ENCODE measurements around the gene KLHL30. TPM values are rescaled to one million over a fixed set of nuclear protein-coding genes. Genes with fewer than 3 reads are reported as not detected.
A peak's percentile ranks its signal among the peaks of the same experiment; 100 is the strongest.

The KLHL30 gene
- total RNA-seq, 1 donor from 2014 or later, result 18.3 TPM

GRCh38 chr2:238127165-238128060 lies 11.1 kb upstream of the KLHL30 start:
- Histone ChIP-seq H3K4me1 (ENCODE audit: control insufficient read depth in 3 of 3, insufficient read depth in 3 of 3, low read length in 3 of 3) (peaks cover 0 to 3% (median 0%) of the 10 kb centered on the region in 3 donors), H3K27me3 (ENCODE audit: control insufficient read depth in 3 of 3, insufficient read depth in 3 of 3, low read length in 3 of 3) (no peaks in the 10 kb centered on the region), H3K9ac (ENCODE audit: low read depth in 1 of 3, low read length in 3 of 3) (peak overlapping the region in 1 of 3 donors; percentile 14), H3K36me3 (ENCODE audit: control insufficient read depth in 3 of 3, insufficient read depth in 3 of 3, low read length in 3 of 3) (no peaks in the 10 kb centered on the region), H3K4me3 (ENCODE audit: low read length in 3 of 3) (peak overlapping the region in 1 of 3 donors; percentile 14), H3K9me3 (ENCODE audit: control insufficient read depth in 3 of 3, low read length in 3 of 3) (no peaks in the 10 kb centered on the region), H3K27ac (ENCODE audit: low read depth, low read length) (no peak overlapping the region)

DNA sequence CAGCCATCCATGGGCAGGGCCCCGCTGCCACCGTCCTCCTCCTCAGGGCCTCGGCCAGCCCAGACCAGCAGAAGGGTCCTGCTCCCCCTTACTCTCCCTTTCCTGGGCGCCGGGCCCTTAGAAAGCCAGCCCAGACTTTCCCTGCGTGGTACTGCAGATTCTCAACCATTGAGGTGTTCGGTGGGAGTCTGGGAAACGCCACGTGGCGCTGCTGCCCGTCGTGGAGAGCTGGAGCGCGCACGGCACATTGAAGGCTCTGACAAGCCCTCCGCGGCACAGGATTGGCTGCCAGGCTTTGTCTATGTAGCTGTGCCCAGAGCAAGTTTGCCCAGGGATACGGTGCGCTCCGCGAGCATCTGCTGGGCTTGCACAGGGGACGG lies 10.4 kb upstream of the KLHL30 start:
- peaks cover 0 to 3% (median 0%) of the 10 kb centered on the region in 3 donors for H3K4me1 ChIP-seq (ENCODE audit: control insufficient read depth in 3 of 3, insufficient read depth in 3 of 3, low read length in 3 of 3)
- no peak overlapping the region for H3K27ac ChIP-seq (ENCODE audit: low read depth, low read length)
- H3K27me3 ChIP-seq (ENCODE audit: control insufficient read depth in 3 of 3, insufficient read depth in 3 of 3, low read length in 3 of 3), result no peaks in the 10 kb centered on the region
- no peaks in the 10 kb centered on the region for H3K9me3 ChIP-seq (ENCODE audit: control insufficient read depth in 3 of 3, low read length in 3 of 3)
- H3K4me3 ChIP-seq (ENCODE audit: low read length in 3 of 3), result no peak overlapping the region
- H3K36me3 ChIP-seq (ENCODE audit: control insufficient read depth in 3 of 3, insufficient read depth in 3 of 3, low read length in 3 of 3), result no peaks in the 10 kb centered on the region
- H3K9ac ChIP-seq (ENCODE audit: low read depth in 1 of 3, low read length in 3 of 3), result no peak overlapping the region

- Histone ChIP-seq H3K36me3 (ENCODE audit: control insufficient read depth in 3 of 3, insufficient read depth in 3 of 3, low read length in 3 of 3) (no peaks in the 10 kb centered on the region), H3K9me3 (ENCODE audit: control insufficient read depth in 3 of 3, low read length in 3 of 3) (no peaks in the 10 kb centered on the region), H3K27me3 (ENCODE audit: control insufficient read depth in 3 of 3, insufficient read depth in 3 of 3, low read length in 3 of 3) (no peaks in the 10 kb centered on the region), H3K4me1 (ENCODE audit: control insufficient read depth in 3 of 3, insufficient read depth in 3 of 3, low read length in 3 of 3) (peaks cover 0 to 3% (median 0%) of the 10 kb centered on the region in 3 donors), H3K9ac (ENCODE audit: low read depth in 1 of 3, low read length in 3 of 3) (no peak overlapping the region), H3K4me3 (ENCODE audit: low read length in 3 of 3) (no peak overlapping the region), H3K27ac (ENCODE audit: low read depth, low read length) (no peak overlapping the region)
Measured at GRCh38 chr2:238128534-238129001, 9.9 kb upstream of the KLHL30 start.

GRCh38 chr2:238129166-238130010 lies 9.1 kb upstream of the KLHL30 start:
- no peak overlapping the region for H3K4me3 ChIP-seq (ENCODE audit: low read length in 3 of 3)
- H3K4me1 ChIP-seq (ENCODE audit: control insufficient read depth in 3 of 3, insufficient read depth in 3 of 3, low read length in 3 of 3), result peaks cover 0 to 9% (median 0%) of the 10 kb centered on the region in 3 donors
- no peak overlapping the region for H3K27ac ChIP-seq (ENCODE audit: low read depth, low read length)
- no peaks in the 10 kb centered on the region for H3K36me3 ChIP-seq (ENCODE audit: control insufficient read depth in 3 of 3, insufficient read depth in 3 of 3, low read length in 3 of 3)
- no peak overlapping the region for H3K9ac ChIP-seq (ENCODE audit: low read depth in 1 of 3, low read length in 3 of 3)
- H3K9me3 ChIP-seq (ENCODE audit: control insufficient read depth in 3 of 3, low read length in 3 of 3), result no peaks in the 10 kb centered on the region
- no peaks in the 10 kb centered on the region for H3K27me3 ChIP-seq (ENCODE audit: control insufficient read depth in 3 of 3, insufficient read depth in 3 of 3, low read length in 3 of 3)

DNA sequence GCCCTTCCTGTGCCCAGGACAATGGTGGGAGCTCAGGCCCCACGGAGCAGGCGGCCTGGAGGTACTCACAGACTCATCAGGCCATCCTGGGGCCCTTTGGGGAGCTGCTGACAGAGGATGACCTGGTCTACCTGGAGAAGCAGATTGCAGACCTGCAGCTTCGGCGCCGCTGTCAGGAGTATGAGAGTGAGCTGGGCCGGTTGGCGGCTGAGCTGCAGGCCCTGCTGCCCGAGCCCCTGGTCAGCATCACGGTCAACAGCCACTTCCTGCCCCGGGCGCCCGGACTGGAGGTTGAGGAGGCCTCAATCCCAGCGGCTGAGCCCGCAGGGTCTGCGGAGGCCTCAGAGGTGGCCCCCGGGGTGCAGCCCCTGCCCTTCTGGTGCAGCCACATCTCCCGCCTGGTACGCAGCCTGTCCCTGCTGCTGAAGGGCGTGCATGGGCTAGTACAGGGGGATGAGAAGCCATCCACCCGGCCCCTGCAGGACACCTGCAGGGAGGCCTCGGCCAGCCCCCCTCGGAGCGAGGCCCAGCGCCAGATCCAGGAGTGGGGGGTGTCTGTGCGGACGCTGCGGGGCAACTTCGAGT lies 8.3 kb upstream of the KLHL30 start:
- H3K27me3 ChIP-seq (ENCODE audit: control insufficient read depth in 3 of 3, insufficient read depth in 3 of 3, low read length in 3 of 3), result no peaks in the 10 kb centered on the region
- H3K4me1 ChIP-seq (ENCODE audit: control insufficient read depth in 3 of 3, insufficient read depth in 3 of 3, low read length in 3 of 3), result peaks cover 0 to 14% (median 3%) of the 10 kb centered on the region in 3 donors
- H3K4me3 ChIP-seq (ENCODE audit: low read length in 3 of 3), result no peak overlapping the region
- no peaks in the 10 kb centered on the region for H3K36me3 ChIP-seq (ENCODE audit: control insufficient read depth in 3 of 3, insufficient read depth in 3 of 3, low read length in 3 of 3)
- H3K27ac ChIP-seq (ENCODE audit: low read depth, low read length), result no peak overlapping the region
- H3K9me3 ChIP-seq (ENCODE audit: control insufficient read depth in 3 of 3, low read length in 3 of 3), result no peaks in the 10 kb centered on the region
- H3K9ac ChIP-seq (ENCODE audit: low read depth in 1 of 3, low read length in 3 of 3), result no peak overlapping the region

DNA sequence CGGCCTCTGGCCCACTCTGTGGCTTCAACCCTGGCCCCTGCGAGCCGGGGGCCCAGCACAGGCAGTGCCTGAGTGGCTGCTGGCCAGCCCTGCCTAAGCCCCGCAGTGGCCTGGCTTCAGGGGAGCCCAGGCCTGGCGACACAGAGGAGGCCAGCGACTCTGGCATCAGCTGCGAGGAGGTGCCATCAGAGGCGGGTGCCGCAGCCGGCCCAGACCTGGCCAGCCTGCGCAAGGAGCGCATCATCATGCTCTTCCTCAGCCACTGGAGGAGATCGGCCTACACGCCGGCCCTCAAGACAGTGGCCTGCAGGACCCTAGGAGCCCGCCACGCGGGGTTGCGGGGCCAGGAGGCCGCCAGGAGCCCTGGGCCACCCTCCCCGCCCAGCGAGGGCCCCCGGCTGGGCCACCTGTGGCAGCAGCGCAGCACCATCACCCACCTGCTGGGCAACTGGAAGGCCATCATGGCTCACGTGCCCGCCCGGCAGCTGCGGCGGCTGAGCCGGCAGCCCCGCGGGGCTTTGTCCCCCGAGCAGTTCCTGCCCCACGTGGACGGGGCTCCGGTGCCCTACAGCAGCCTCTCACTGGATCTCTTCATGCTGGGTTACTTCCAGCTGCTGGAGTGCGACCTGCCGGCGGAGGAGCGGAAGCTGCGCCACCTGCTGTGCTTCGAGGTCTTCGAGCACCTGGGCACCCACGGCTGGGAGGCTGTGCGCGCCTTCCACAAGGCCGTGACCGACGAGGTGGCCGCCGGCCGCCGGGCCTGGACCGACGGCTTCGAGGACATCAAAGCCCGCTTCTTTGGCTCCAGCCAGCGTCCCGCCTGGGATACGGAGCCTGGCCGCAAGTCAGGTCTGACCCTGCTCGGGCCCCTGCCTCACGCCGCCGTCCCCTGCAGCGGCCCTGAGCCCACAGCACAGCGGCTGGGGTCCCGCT lies 7.5 kb upstream of the KLHL30 start:
- no peaks in the 10 kb centered on the region for H3K9me3 ChIP-seq (ENCODE audit: control insufficient read depth in 3 of 3, low read length in 3 of 3)
- H3K4me3 ChIP-seq (ENCODE audit: low read length in 3 of 3), result no peak overlapping the region
- H3K9ac ChIP-seq (ENCODE audit: low read depth in 1 of 3, low read length in 3 of 3), result no peak overlapping the region
- no peaks in the 10 kb centered on the region for H3K27me3 ChIP-seq (ENCODE audit: control insufficient read depth in 3 of 3, insufficient read depth in 3 of 3, low read length in 3 of 3)
- H3K27ac ChIP-seq (ENCODE audit: low read depth, low read length), result no peak overlapping the region
- peaks cover 4 to 22% (median 10%) of the 10 kb centered on the region in 3 donors for H3K4me1 ChIP-seq (ENCODE audit: control insufficient read depth in 3 of 3, insufficient read depth in 3 of 3, low read length in 3 of 3)
- no peaks in the 10 kb centered on the region for H3K36me3 ChIP-seq (ENCODE audit: control insufficient read depth in 3 of 3, insufficient read depth in 3 of 3, low read length in 3 of 3)

DNA sequence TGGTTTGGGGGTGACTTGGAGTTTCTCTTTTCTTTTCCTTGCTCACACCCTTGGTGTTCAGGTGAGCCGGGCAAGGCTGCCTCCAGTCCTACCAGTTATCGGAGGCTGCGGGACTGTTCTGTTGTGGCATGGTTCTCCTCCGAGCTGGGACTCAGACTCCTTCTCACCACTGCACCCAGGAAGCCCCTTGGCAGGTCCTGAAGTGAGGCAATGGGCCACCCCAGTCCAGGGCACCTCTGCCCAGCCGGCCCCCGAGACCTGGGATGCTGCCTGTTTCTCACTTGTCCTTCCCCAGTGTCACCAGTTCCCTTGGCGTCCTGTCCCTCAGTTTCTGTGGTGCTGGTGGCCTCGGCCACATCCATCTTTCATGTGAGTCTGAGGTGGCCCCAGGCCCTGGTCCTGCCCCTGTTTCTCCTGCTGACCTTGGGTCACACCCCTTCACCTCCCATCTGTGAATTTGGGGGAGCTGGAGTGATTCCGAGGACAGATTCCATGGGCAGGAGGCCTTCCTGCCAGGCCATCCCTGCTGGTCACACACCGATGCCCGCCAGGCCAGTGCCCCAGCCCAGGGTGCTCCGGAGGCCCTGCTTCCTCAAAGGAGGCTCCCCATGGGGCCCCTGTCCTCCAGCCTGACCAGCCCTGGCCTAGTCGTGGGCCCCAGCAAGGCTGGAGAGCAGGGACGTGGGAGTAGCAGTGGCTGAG lies 6.6 kb upstream of the KLHL30 start:
- Histone ChIP-seq H3K9me3 (ENCODE audit: control insufficient read depth in 3 of 3, low read length in 3 of 3) (no peaks in the 10 kb centered on the region), H3K27ac (ENCODE audit: low read depth, low read length) (no peak overlapping the region), H3K9ac (ENCODE audit: low read depth in 1 of 3, low read length in 3 of 3) (no peak overlapping the region), H3K4me3 (ENCODE audit: low read length in 3 of 3) (no peak overlapping the region), H3K4me1 (ENCODE audit: control insufficient read depth in 3 of 3, insufficient read depth in 3 of 3, low read length in 3 of 3) (peaks cover 10 to 29% (median 20%) of the 10 kb centered on the region in 3 donors), H3K27me3 (ENCODE audit: control insufficient read depth in 3 of 3, insufficient read depth in 3 of 3, low read length in 3 of 3) (no peaks in the 10 kb centered on the region), H3K36me3 (ENCODE audit: control insufficient read depth in 3 of 3, insufficient read depth in 3 of 3, low read length in 3 of 3) (no peaks in the 10 kb centered on the region)

DNA sequence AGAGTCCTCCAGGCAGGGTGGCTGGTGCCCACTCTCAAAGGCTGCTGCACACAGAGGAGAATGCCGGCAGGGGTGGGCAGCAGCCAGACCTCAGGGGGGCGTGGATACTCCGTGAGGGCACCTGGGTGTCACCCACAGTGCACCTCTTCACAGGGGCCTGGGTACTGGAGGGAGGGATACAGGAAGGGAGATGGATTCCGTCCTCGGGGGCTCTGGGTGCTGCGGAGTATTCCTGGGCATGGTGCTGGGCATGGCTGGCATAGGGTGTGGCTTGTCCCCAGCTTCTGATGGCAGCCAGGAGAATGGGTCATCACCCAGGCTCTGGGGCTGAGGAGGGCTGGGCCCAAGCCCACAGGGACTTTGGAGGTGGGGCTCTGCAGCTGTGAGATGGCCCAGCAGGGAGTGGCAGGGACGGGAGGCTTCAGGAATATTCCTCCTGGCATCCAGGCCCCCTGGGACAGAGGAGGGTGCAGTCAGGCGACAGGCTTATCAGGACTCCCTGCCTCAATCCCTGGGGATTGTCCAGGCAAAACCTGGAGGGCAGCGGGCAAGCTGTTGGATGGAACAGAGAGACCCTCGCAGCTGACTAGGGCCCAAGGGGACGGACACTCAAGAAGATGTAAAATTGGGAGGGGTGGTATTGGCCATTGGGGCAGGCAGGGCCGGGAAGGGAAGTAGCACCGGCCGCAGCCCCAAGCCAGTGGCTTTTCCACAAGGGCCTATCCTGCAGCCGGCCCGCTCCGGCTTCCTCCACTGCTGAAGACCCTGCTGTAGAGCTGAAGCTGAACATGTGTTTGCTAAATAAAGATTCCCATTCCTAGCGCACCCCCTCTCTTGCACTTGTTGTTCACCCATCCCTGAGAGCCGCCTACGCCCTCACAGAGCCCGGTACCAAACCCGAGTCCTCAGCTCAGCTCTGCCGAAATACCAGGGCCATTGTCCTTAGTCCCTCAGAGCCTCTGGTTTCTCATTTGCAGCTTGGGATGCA lies 5.7 kb upstream of the KLHL30 start:
- no peaks in the 10 kb centered on the region for H3K27me3 ChIP-seq (ENCODE audit: control insufficient read depth in 3 of 3, insufficient read depth in 3 of 3, low read length in 3 of 3)
- H3K9me3 ChIP-seq (ENCODE audit: control insufficient read depth in 3 of 3, low read length in 3 of 3), result no peaks in the 10 kb centered on the region
- H3K36me3 ChIP-seq (ENCODE audit: control insufficient read depth in 3 of 3, insufficient read depth in 3 of 3, low read length in 3 of 3), result no peaks in the 10 kb centered on the region
- H3K4me3 ChIP-seq (ENCODE audit: low read length in 3 of 3), result no peak overlapping the region
- H3K27ac ChIP-seq (ENCODE audit: low read depth, low read length), result no peak overlapping the region
- peaks cover 18 to 37% (median 28%) of the 10 kb centered on the region in 3 donors for H3K4me1 ChIP-seq (ENCODE audit: control insufficient read depth in 3 of 3, insufficient read depth in 3 of 3, low read length in 3 of 3)
- H3K9ac ChIP-seq (ENCODE audit: low read depth in 1 of 3, low read length in 3 of 3), result no peak overlapping the region

Measured in skeletal muscle tissue (tissue), 4 donors.